Activated CD4-positive, alpha-beta memory T cell treated with anti-CD3 and anti-CD28 coated beads for 36 hours (primary cell): ENCODE measurements around the gene ZNF821. TPM values are rescaled to one million over a fixed set of nuclear protein-coding genes. Genes with fewer than 3 reads are reported as not detected.
A peak's percentile ranks its signal among the peaks of the same experiment; 100 is the strongest.
"Not testable (repeated sequence)": the region's sequence is repeated elsewhere in the genome, so short reads cannot be mapped to it uniquely, and the experiment has no call there.

ENCODE experiments used
- CTCF ChIA-PET: fragments of 350-600 bp; sonication (Branson Sonifier 250); formaldehyde crosslinking; loops from one replicate; lab custom pipeline; 2021; ENCODE audit warnings: antibody characterized with exemption, inconsistent platforms; lab: Charles Lee
- POLR2A ChIA-PET: fragments of 350-600 bp; sonication (Branson Sonifier 250); formaldehyde crosslinking; loops from one replicate; lab custom pipeline; 2021; ENCODE audit warnings: antibody characterized with exemption; lab: Charles Lee
- DNase-seq: peaks from one replicate; pipeline ENCODE4 v3.0.0-alpha.2; 2020
- H3K27ac Mint-ChIP-seq: one replicate; pipeline ENCODE4 v1.8.0; 2021; ENCODE audit warnings: mixed read lengths
- H3K27me3 Mint-ChIP-seq: one replicate; pipeline ENCODE4 v1.8.0; 2021; ENCODE audit warnings: mixed read lengths
- H3K36me3 Mint-ChIP-seq: one replicate; pipeline ENCODE4 v1.8.0; 2021; ENCODE audit warnings: mixed read lengths
- H3K4me1 Mint-ChIP-seq: one replicate; pipeline ENCODE4 v1.8.0; 2021; ENCODE audit warnings: low read depth, mixed read lengths
- H3K4me3 Mint-ChIP-seq: one replicate; pipeline ENCODE4 v1.8.0; 2021; ENCODE audit warnings: mild to moderate bottlenecking, mixed read lengths
- H3K9me3 Mint-ChIP-seq: one replicate; pipeline ENCODE4 v1.8.0; 2021; ENCODE audit warnings: mixed read lengths
- intact Hi-C: fragments of 100-400 bp; cut with micrococcal nuclease; formaldehyde crosslinking; loops from one replicate; pipeline ENCODE4 v1.15.1; 2023
- total RNA-seq, 2 experiments: library from RNA; stranded (reverse); gene quantifications; one replicate each; pipeline ENCODE4 v1.2.3, GENCODE V29; 2021

Gene ZNF821
- total RNA-seq, 2 experiments from 2014 or later = 6.8 to 7.3 TPM

DNA sequence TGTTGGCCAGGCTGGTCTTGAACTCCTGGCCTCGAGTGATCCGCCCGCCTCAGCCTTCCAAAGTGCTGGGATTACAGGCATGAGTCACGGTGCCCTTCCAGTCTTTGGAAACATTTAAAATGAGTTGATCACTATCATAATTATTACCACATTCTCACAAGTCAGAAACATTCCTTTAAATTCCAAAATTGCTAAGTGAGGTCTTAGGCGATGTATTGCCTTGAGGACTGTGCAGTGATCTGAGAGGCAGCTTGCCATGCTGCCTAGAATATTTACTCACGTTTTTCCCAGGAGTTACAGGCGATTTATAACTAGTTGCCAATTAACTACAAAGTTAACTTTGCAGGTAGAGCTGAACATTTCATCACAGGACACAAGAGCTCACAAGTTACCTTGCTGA, 43.9 kb downstream of the ZNF821 start:
- Mint-ChIP-seq H3K4me1 (peaks cover 20% of the 10 kb centered on the region), H3K27me3 (no peaks in the 10 kb centered on the region), H3K36me3 (no peaks in the 10 kb centered on the region), H3K4me3 (no peak overlapping the region), H3K27ac (no peak overlapping the region), H3K9me3 (no peaks in the 10 kb centered on the region)
- intact Hi-C loops = no loop called here
- no peak for DNase-seq
- POLR2A ChIA-PET = interaction anchor here (1.1 kb wide), 1 partner anchor 24 kb away, joined by 3 read pairs; no protein-coding TSS in a partner anchor
- CTCF ChIA-PET = interaction anchor here (1.4 kb wide), 1 partner anchor 43 kb away, joined by 8 read pairs; no protein-coding TSS in a partner anchor

DNA sequence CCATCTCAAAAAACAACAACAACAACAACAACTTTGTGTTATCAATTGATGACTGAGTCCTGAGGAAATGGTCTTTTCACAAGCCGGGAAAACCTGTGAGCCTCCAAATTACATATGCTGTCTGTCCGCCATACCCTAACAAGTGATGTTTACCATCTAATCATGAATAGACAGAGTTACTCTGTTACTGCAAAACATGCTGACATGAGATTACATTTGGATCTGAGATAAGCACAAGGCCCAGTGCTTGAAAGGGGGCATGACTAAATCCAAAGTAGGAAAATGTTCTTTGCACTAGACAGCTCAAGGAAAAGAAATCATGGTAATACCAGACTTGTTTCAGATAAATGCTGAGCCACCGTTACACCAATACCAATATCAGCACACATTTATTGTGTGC, 46.8 kb downstream of the ZNF821 start:
- no peaks in the 10 kb centered on the region for H3K27me3 Mint-ChIP-seq
- H3K4me3 Mint-ChIP-seq = no peak overlapping the region
- ChIA-PET CTCF (no interaction called here), POLR2A (no interaction called here)
- H3K9me3 Mint-ChIP-seq = no peaks in the 10 kb centered on the region
- H3K36me3 Mint-ChIP-seq = no peaks in the 10 kb centered on the region
- intact Hi-C loops = no loop called here
- no peak for DNase-seq
- peaks cover 10% of the 10 kb centered on the region for H3K4me1 Mint-ChIP-seq
- H3K27ac Mint-ChIP-seq = no peak overlapping the region

GRCh38 chr16:71834291-71834690, 49.7 kb downstream of the ZNF821 start:
- H3K27ac Mint-ChIP-seq = no peak overlapping the region
- H3K9me3 Mint-ChIP-seq = no peaks in the 10 kb centered on the region
- H3K4me3 Mint-ChIP-seq = no peak overlapping the region
- ChIA-PET CTCF (no interaction called here), POLR2A (interaction anchor here (1.5 kb wide), 1 partner anchor 9 kb away, joined by 4 read pairs; no protein-coding TSS in a partner anchor)
- H3K36me3 Mint-ChIP-seq = no peaks in the 10 kb centered on the region
- H3K27me3 Mint-ChIP-seq = no peaks in the 10 kb centered on the region
- DNase-seq = no peak
- peaks cover 7% of the 10 kb centered on the region for H3K4me1 Mint-ChIP-seq
- intact Hi-C loops = no loop called here

- intact Hi-C loops, DNase-seq, CTCF ChIA-PET, H3K4me3 Mint-ChIP-seq, H3K36me3 Mint-ChIP-seq, H3K4me1 Mint-ChIP-seq, H3K27ac Mint-ChIP-seq, H3K27me3 Mint-ChIP-seq, H3K9me3 Mint-ChIP-seq: not testable (repeated sequence)
- POLR2A ChIA-PET = interaction anchor here (0.6 kb wide), 1 partner anchor 154 kb away, joined by 4 read pairs; no protein-coding TSS in a partner anchor
Measured at GRCh38 chr16:71832112-71832511, 51.9 kb downstream of the ZNF821 start.

DNA sequence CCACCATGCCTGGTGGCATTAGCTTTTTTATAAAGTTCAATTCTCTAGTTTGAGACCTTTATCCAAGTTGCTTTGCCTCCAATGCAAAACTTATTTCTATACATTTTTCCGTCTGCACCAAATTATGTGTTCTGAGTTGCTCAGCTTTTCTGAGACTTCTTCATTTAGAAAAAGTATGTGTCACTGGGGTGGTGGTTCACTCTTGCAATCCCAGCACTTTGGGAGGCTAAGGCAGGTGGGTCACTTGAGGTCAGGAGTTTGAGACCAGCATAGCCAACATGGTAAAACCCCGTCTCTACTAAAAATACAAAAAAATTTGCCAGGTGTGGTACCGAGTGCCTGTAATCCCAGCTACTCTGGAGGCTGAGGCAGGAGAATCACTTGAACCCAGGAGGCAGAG, 52.3 kb downstream of the ZNF821 start:
- H3K4me3 Mint-ChIP-seq, CTCF ChIA-PET, intact Hi-C loops, H3K27me3 Mint-ChIP-seq, H3K9me3 Mint-ChIP-seq, H3K27ac Mint-ChIP-seq, H3K4me1 Mint-ChIP-seq, DNase-seq, H3K36me3 Mint-ChIP-seq: not testable (repeated sequence)
- POLR2A ChIA-PET = interaction anchor here (0.6 kb wide), 1 partner anchor 154 kb away, joined by 4 read pairs; no protein-coding TSS in a partner anchor

GRCh38 chr16:71830359-71830758, 53.6 kb downstream of the ZNF821 start:
- ChIA-PET POLR2A (interaction anchor here (0.7 to 1.3 kb wide), 2 partner anchors 13 to 22 kb away, joined by 3 read pairs; no protein-coding TSS in a partner anchor), CTCF (no interaction called here)
- no peaks in the 10 kb centered on the region for H3K27me3 Mint-ChIP-seq
- no peak overlapping the region for H3K4me3 Mint-ChIP-seq
- peaks cover 7% of the 10 kb centered on the region for H3K36me3 Mint-ChIP-seq
- no peak overlapping the region for H3K27ac Mint-ChIP-seq
- H3K4me1 Mint-ChIP-seq = peaks cover 7% of the 10 kb centered on the region
- H3K9me3 Mint-ChIP-seq = no peaks in the 10 kb centered on the region
- intact Hi-C loops = no loop called here
- DNase-seq = no peak

DNA sequence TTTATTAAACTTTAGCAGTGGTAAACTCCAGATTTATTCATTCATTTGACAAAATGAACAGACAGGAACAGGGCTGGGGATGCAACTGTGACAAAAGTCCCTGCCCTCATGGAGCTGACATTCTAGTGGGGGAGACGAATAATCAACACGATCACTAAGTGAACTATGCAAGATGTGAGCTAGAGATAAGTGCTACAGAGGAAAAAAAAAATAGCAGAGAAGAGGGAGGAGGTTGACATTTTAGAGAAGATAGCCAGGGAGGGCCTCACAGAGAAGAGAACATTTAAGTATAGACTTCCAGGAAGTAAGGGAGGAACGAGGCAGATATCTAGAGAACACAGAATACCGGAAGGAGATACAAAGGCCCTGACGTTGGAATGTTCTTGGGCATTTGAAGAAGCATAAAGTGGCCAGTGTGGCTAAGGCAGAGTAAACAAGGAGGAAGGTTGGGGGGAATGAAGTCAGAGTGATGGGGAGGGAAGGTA, 57.4 kb downstream of the ZNF821 start:
- intact Hi-C loops = no loop called here
- Mint-ChIP-seq H3K36me3 (peaks cover 7% of the 10 kb centered on the region), H3K4me1 (no peaks in the 10 kb centered on the region), H3K27ac (no peak overlapping the region), H3K9me3 (no peaks in the 10 kb centered on the region), H3K4me3 (no peak overlapping the region), H3K27me3 (no peaks in the 10 kb centered on the region)
- DNase-seq = no peak
- POLR2A ChIA-PET = no interaction called here
- CTCF ChIA-PET = no interaction called here

- H3K9me3 Mint-ChIP-seq, H3K36me3 Mint-ChIP-seq, H3K27me3 Mint-ChIP-seq, intact Hi-C loops, DNase-seq: not testable (repeated sequence)
- POLR2A ChIA-PET = interaction anchor here (0.9 to 2.2 kb wide), 3 partner anchors 9 to 66 kb away, joined by 3 to 23 read pairs (median 3); partner anchors contain the start of gene AP1G1
- CTCF ChIA-PET = interaction anchor here (1.3 to 1.7 kb wide), 2 partner anchors 11 to 65 kb away, joined by 3 to 7 read pairs; no protein-coding TSS in a partner anchor
- H3K27ac Mint-ChIP-seq = peak overlapping the region; percentile 96
- H3K4me1 Mint-ChIP-seq = peaks cover 25% of the 10 kb centered on the region
- peak overlapping the region; percentile 27 for H3K4me3 Mint-ChIP-seq
Measured at GRCh38 chr16:71817155-71817500, 66.9 kb downstream of the ZNF821 start.

DNA sequence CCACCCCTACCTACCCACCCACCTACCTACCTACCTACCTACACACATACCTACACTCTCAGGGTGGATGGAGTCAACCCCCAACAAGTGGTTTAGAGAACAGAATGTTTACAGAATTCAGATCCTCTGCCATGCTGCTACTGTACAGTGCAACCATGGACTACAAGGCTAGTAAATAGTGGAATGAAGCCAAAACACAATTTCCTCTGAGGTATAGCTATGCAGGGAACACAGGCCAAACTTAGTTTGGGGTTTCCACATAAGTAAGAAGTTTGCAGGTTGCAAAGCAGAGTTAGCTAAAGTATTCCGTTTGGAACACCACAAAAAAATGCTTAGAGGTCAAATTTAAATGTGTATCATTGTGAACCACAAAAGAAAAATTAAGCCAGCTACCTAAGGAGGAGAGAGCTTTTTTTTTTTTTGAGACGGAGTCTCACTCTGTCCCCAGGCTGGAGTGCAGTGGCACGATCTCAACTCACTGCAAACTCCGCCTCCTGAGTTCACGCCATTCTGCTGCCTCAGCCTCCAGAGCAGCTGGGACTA, 72.7 kb downstream of the ZNF821 start:
- Mint-ChIP-seq H3K4me3 (peak overlapping the region; percentile 26), H3K27me3 (no peaks in the 10 kb centered on the region), H3K9me3 (no peaks in the 10 kb centered on the region), H3K4me1 (peaks cover 33% of the 10 kb centered on the region), H3K36me3 (peaks cover 2% of the 10 kb centered on the region), H3K27ac (peak overlapping the region; percentile 74)
- no peak for DNase-seq
- POLR2A ChIA-PET = interaction anchor here (0.6 kb wide), 1 partner anchor 28 kb away, joined by 5 read pairs; no protein-coding TSS in a partner anchor
- CTCF ChIA-PET = interaction anchor here (0.6 to 1.3 kb wide), 2 partner anchors 12 to 71 kb away, joined by 3 to 7 read pairs; no protein-coding TSS in a partner anchor
- intact Hi-C loops = no loop called here

- Mint-ChIP-seq H3K27ac (peak overlapping the region; percentile 99), H3K4me3 (peak overlapping the region; percentile 90), H3K4me1 (peaks cover 32% of the 10 kb centered on the region)
- POLR2A ChIA-PET, H3K36me3 Mint-ChIP-seq, intact Hi-C loops, H3K27me3 Mint-ChIP-seq, H3K9me3 Mint-ChIP-seq: not testable (repeated sequence)
- peak; percentile 21 for DNase-seq
- CTCF ChIA-PET = interaction anchor here (1.3 kb wide), 1 partner anchor 72 kb away, joined by 7 read pairs; no protein-coding TSS in a partner anchor
Measured at GRCh38 chr16:71810155-71810530, 73.8 kb downstream of the ZNF821 start.
